Pons (tissue), 1 donor: Measurements from ENCODE around the gene CFAP61.

ENCODE experiments used
- DNase-seq: peaks from one replicate; pipeline ENCODE4 v3.0.0-alpha.2; 2016; ENCODE audit warnings: low spot score

The CFAP61 gene

DNA sequence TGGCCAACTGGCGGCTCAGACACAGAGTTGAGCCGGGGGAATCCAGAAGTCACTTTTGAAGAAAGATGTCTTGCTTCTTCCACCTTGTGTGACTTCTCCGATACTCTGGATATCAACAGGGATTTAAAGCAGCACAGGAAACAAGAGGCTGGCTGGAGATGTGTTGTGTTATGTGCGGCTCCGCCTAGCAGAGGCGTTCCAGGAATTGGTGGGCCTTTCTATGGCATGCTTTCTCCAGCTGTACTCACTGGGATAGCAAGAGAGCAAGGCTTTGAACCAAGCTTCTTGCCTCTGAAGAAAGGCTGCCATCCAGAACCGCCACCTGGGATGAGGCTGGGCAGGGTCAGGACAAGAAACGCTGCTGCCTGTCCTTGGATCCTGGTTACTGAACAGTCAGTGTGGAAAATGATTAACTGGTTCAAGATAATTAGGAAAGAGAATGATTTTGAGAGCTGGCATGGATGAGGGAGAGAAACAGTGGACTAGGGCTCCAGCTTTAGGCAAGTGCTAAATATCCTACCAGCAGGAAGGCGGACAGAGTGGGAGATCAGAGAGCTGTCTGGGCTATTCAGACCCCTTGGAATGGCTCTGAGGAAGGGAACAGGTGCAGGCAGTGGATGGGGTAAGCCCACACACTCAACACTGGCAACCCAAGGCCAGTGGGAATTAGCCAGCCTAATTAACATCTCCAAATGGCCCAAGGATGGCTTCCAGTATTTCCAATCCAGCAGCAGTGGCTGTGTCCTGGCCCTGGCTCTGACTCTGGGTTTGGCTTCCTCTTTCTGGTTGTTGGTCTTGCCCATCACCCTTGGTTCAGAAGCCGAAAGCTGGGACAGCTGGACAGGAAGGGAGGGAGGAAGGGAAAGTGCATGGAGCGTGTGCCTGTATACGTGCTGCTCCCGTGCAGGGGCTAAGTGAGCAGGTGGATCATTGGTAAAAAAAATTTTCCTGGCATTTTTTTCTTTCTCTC lies 347.5 kb downstream of the CFAP61 start:
- DNase-seq, result no peak

DNA sequence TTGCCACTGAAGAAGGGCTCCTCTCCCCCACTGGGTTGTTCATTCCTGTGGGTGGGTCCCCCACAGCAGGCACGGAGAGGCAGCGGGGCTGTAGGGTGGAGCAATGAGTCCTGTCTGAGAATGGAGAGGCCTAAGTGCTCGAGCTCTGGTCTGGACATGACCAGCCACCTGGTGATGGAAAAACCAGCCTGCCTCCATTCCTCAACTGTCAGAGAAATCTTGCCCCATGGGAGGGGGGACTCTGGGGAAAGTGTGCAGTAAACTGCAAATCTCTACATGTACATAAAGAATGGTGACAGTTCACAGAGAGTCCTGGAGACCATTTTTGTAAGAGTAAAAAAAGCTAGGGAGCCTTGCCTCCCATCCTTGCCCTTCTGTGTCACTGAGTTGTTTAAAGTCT lies 349.7 kb downstream of the CFAP61 start:
- DNase-seq, result no peak

DNA sequence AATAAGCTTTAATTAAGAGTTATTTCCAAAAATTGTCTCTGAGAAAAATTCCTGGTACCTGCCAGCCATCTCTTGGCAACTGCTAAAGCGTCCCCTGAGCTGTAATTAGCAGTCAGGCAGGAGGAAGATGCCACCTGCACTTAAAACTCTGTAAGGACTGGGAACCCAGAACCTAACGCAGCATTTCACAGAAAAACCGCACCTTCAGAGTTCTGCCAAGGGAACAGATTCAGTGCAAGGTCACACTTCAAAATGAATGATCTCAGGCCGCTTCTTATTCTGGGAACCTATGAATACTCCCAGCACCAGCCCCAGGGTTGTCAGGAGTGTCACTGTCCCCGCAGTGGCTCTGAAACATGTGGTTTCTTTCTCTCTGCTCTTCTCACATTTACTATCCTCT lies 352.3 kb downstream of the CFAP61 start:
- DNase-seq, result no peak

DNA sequence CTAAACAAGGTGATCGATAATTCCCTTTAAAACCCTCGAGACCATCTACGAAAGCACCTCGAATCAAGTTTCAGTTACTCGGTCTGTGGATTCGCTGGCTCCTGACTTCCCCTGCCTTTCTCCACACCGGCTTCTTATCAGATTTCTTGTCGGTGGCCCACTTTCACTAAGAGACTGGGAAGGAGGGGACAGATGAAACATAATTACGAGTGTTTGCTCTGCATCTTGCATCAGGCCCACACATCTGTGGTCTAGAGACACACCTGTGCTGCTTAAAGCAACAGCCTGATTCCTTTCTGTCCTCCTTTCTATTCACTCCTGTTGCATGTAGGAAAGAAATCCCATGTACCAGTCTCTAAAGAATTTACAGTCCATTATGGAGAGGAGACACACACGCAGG lies 353.3 kb downstream of the CFAP61 start:
- DNase-seq, result no peak

DNA sequence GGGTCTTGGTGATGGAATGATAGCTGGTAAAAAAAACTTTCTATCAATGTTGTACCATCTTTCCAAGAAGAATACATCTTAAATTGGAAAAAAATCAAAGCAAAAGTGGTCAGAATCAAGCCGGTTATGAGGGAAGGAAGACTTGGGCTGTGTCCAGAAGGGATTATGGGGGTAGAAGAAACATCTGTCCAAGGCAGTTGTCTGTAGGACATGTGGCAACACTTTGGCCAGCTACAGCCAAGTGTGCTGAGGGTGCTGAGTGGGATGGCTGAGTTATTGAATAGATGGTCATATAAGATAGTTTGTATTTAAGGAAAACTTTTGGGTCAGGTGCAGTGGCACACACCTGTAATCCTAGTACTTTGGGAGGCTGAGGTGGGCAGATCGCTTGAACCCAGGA lies 354.0 kb downstream of the CFAP61 start:
- no peak for DNase-seq

DNA sequence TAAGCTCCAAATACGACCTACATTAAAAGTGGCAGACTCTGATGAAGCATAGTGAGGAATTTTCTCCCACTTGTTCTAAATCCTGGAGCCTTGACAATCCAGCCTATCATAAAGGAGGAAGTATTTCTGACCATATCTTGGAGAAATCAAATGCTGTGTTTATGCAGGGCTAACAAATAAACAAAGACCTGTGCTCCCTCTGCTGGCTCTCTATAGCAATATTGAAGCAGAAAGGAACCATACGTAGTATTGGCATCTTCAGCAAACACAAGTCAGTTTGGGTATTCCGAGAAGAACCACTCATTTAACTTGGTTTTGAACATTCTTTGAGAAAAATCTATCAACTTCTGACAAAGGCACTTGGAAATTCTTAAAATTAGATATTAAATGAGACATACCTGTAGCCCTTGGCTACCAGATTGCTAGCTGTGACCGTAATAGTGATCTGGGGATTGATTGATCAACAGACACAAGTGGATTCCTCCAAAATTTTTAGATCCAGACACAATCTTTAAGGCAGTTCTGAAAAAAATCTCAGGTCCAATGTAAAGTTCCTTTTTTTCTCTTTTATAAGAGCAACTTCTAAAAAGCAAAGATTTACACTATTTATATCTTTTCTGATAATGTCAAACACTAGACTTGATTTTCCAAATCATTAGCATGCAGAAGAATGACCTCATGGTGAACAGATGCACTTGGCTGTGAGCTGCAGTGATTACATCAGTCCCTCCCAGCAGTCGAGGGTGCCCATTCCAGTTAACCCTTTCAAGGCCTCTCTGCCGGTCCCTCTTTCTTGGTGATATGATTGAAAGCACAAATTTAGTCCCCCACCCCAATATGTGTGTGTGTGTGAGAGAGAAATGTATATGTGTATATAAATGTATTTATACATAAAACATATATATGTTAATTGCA lies 355.8 kb downstream of the CFAP61 start:
- DNase-seq, result peak; percentile 80

DNA sequence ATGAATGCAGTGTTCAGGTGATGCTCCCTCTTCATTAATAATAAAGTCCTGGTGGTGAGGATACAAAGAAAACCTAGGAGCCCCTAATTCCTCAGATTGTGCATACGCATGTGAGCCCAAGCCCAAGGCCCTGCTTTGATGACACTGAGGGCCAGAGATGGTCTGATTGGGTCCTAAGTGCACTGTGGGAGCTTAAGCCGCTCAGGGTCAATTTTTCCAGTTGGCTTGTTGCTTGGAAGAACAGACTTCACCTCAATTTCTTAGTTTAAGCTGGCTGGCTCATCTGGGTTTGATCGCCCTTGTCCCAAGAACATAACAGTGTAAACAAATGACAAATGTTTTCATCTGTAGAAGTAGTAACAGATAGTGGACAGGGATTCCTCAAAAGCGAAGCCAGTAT lies 357.0 kb downstream of the CFAP61 start:
- no peak for DNase-seq
